ENCODE measurements around the gene KMO. TPM values are rescaled to one million over a fixed set of nuclear protein-coding genes. Genes with fewer than 3 reads are reported as not detected.

KMO gene
- total RNA-seq, 1 experiment from 2014 or later = 0.29 TPM

GRCh38 chr1:241637604-241638003 is 105.4 kb downstream of the KMO start:
- peak; percentile 53 for DNase-seq
- intact Hi-C loops (cut with micrococcal nuclease) = no loop called here
- TF ChIP-seq EZH2phosphoT487 (IDR thresholded peaks at IDR 0.05; ENCODE audit: borderline replicate concordance, low read length) (no peak), CTCF (conservative IDR thresholded peaks at IDR 0.05; ENCODE audit: low read depth, low read length) (no peak), EZH2 (IDR thresholded peaks at IDR 0.05; ENCODE audit: low read length, unreplicated experiment) (no peak)
- Histone ChIP-seq H3F3A (ENCODE audit: low read length, unreplicated experiment) (peaks cover 8% of the 10 kb centered on the region), H3K27ac (ENCODE audit: low read length) (no peak overlapping the region), H3K4me3 (ENCODE audit: low read length) (peak overlapping the region; percentile 77), H3K79me2 (ENCODE audit: low read length) (peaks cover 72% of the 10 kb centered on the region), H3K36me3 (ENCODE audit: low read depth, low read length) (peaks cover 25% of the 10 kb centered on the region), H3K9ac (ENCODE audit: low read length) (peak overlapping the region; percentile 79; the same call in 1 of the 2 replicates), H3K27me3 (ENCODE audit: low read length) (no peaks in the 10 kb centered on the region), H2AFZ (ENCODE audit: low read length) (no peak overlapping the region), H3K4me1 (ENCODE audit: insufficient read depth, low read length) (peaks cover 47% of the 10 kb centered on the region), H3K4me2 (ENCODE audit: low read length) (peak overlapping the region; percentile 88), H3K9me3 (ENCODE audit: low read length) (no peaks in the 10 kb centered on the region), H4K20me1 (ENCODE audit: low read length) (peaks cover 34% of the 10 kb centered on the region), H3K9me2 (replicated peaks; ENCODE audit: low read length) (no peaks in the 10 kb centered on the region)
- POLR2A ChIA-PET (ENCODE audit: unreplicated experiment) = no interaction called here
- CTCF ChIA-PET = interaction anchor here (1.1 kb wide), 2 partner anchors 10 to 22 kb away, joined by 3 read pairs; no protein-coding TSS in a partner anchor
- no TSS peak for BruUV-seq (replicated peaks)
- ATAC-seq = no peak

- DNase-seq = no peak
- Histone ChIP-seq H3K36me3 (ENCODE audit: low read depth, low read length) (peaks cover 24% of the 10 kb centered on the region), H3K27ac (ENCODE audit: low read length) (no peak overlapping the region), H3K4me1 (ENCODE audit: insufficient read depth, low read length) (peaks cover 47% of the 10 kb centered on the region), H4K20me1 (ENCODE audit: low read length) (peaks cover 34% of the 10 kb centered on the region), H3K27me3 (ENCODE audit: low read length) (no peaks in the 10 kb centered on the region), H3F3A (ENCODE audit: low read length, unreplicated experiment) (peaks cover 8% of the 10 kb centered on the region), H3K9me3 (ENCODE audit: low read length) (no peaks in the 10 kb centered on the region), H3K4me2 (ENCODE audit: low read length) (peak overlapping the region; percentile 88), H2AFZ (ENCODE audit: low read length) (no peak overlapping the region), H3K4me3 (ENCODE audit: low read length) (peak overlapping the region; percentile 77), H3K79me2 (ENCODE audit: low read length) (peaks cover 67% of the 10 kb centered on the region), H3K9ac (ENCODE audit: low read length) (peak overlapping the region; percentile 79; the same call in 1 of the 2 replicates), H3K9me2 (replicated peaks; ENCODE audit: low read length) (no peaks in the 10 kb centered on the region)
- CTCF ChIA-PET = interaction anchor here (1.1 kb wide), 2 partner anchors 11 to 22 kb away, joined by 3 read pairs; no protein-coding TSS in a partner anchor
- TF ChIP-seq EZH2phosphoT487 (IDR thresholded peaks at IDR 0.05; ENCODE audit: borderline replicate concordance, low read length) = no peak
- TF ChIP-seq EZH2 (IDR thresholded peaks at IDR 0.05; ENCODE audit: low read length, unreplicated experiment) = no peak
- TF ChIP-seq CTCF (conservative IDR thresholded peaks at IDR 0.05; ENCODE audit: low read depth, low read length) = no peak
- POLR2A ChIA-PET (ENCODE audit: unreplicated experiment) = no interaction called here
- ATAC-seq = no peak
- no TSS peak for BruUV-seq (replicated peaks)
- intact Hi-C loops (cut with micrococcal nuclease) = no loop called here
Observed at GRCh38 chr1:241638099-241638682, 106.0 kb downstream of the KMO start.
